ENCODE data around the gene POMT1. TPM values are rescaled to one million over a fixed set of nuclear protein-coding genes. Genes with fewer than 3 reads are reported as not detected.

The POMT1 gene
- total RNA-seq, 2 donors from 2014 or later = 13.7 to 16.4 TPM

DNA sequence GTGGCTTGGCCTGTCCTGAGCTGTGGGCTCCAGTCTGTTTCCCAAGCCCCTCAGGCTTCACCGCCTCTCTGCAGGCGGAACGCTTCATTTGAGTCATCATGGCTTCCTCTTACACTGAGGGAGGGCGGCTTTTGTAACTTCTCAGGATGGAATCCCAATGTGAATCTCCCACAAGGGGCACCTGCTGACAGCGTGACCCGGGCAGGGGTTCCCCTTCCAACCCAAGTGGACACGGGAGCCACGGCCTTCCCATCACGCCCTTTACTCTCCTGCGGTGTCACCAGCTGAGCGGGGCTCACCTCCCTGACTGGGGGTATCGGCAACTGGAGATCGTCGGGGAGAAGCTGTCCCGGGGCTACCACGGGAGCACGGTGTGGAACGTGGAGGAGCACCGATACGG, 15.8 kb downstream of the POMT1 start:
- Histone ChIP-seq H3K4me1 (peaks cover 0 to 17% of the 10 kb centered on the region in 2 donors), H3K27ac (peak overlapping the region in 1 of 2 donors; percentile 64), H3K27me3 (no peaks in the 10 kb centered on the region), H3K4me3 (no peak overlapping the region), H3K9me3 (no peaks in the 10 kb centered on the region), H3K36me3 (peaks cover 77% of the 10 kb centered on the region)
- TF ChIP-seq, protein P1, sequence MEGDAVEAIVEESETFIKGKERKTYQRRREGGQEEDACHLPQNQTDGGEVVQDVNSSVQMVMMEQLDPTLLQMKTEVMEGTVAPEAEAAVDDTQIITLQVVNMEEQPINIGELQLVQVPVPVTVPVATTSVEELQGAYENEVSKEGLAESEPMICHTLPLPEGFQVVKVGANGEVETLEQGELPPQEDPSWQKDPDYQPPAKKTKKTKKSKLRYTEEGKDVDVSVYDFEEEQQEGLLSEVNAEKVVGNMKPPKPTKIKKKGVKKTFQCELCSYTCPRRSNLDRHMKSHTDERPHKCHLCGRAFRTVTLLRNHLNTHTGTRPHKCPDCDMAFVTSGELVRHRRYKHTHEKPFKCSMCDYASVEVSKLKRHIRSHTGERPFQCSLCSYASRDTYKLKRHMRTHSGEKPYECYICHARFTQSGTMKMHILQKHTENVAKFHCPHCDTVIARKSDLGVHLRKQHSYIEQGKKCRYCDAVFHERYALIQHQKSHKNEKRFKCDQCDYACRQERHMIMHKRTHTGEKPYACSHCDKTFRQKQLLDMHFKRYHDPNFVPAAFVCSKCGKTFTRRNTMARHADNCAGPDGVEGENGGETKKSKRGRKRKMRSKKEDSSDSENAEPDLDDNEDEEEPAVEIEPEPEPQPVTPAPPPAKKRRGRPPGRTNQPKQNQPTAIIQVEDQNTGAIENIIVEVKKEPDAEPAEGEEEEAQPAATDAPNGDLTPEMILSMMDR (IDR thresholded peaks at IDR 0.05) = no peak
- no peak for DNase-seq (ENCODE audit: low spot score)

DNA sequence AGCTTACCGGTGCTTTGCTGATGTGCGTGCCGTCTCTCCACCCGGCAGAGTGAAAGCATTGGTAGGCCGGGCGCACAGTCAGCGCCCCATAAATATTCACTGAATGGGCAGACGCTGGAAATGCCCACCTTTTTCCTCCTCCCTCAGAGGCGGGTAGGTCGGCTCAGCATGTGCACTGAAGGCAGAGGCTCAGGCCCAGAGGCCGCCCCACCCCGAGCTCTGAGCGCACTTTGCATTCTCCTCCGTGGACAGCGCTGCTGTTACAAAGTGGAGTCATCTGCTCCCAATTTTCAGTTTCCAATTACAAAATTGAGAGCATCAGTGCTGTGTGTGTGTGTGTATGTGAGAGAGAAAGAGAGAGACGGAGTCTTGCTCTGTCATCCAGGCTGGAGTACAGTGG, 17.8 kb downstream of the POMT1 start:
- Histone ChIP-seq H3K36me3 (peaks cover 81% of the 10 kb centered on the region), H3K4me3 (no peak overlapping the region)

DNA sequence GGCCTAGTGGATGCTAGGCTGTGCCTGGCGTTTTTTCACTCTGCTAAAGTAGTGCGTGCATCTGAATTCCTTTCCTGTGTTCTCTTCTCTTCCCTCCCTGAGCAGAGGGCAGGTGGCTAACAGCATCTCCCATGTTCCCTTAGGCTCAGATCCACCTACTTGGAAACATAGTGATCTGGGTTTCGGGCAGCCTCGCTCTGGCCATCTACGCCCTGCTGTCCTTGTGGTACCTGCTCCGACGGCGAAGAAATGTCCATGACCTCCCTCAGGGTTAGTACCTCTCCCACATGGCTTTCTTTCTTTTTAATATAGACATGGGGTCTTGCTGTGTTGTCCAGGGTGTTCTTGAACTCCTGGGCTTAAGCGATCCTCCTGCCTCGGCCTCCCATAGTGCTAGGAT, 18.5 kb downstream of the POMT1 start:
- H3K36me3 ChIP-seq = peaks cover 83% of the 10 kb centered on the region
- H3K27me3 ChIP-seq = no peaks in the 10 kb centered on the region
- no peaks in the 10 kb centered on the region for H3K9me3 ChIP-seq
- no peak for DNase-seq (ENCODE audit: low spot score)
- H3K4me1 ChIP-seq = peaks cover 0 to 21% of the 10 kb centered on the region in 2 donors
- H3K27ac ChIP-seq = no peak overlapping the region
- no peak overlapping the region for H3K4me3 ChIP-seq
- TF ChIP-seq, protein P1 (IDR thresholded peaks at IDR 0.05) = no peak

More for the DNA sequence above, 17.8 kb downstream of the POMT1 start:
- no peak for DNase-seq (ENCODE audit: low spot score)
- Histone ChIP-seq H3K27me3 (no peaks in the 10 kb centered on the region), H3K4me1 (peaks cover 0 to 17% of the 10 kb centered on the region in 2 donors), H3K9me3 (no peaks in the 10 kb centered on the region), H3K27ac (no peak overlapping the region)
- TF ChIP-seq, protein P1 (IDR thresholded peaks at IDR 0.05) = no peak

DNA sequence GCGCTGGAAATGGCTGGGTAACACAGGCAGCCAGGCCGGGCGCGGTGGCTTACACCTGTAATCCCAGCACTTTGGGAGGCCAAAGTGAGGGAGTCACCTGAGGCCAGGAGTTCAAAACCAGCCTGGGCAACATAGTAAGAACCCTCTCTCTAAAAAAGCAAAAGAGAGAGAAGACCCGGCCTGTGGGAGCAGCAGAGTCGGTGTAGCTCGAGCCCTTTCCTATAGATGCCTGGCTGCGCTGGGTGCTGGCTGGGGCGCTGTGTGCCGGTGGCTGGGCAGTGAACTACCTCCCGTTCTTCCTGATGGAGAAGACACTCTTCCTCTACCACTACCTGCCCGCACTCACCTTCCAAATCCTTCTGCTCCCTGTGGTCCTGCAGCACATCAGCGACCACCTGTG, 19.1 kb downstream of the POMT1 start:
- peaks cover 0 to 21% of the 10 kb centered on the region in 2 donors for H3K4me1 ChIP-seq
- H3K9me3 ChIP-seq = no peaks in the 10 kb centered on the region
- DNase-seq (ENCODE audit: low spot score) = no peak
- no peak overlapping the region for H3K27ac ChIP-seq
- peaks cover 81% of the 10 kb centered on the region for H3K36me3 ChIP-seq
- no peak overlapping the region for H3K4me3 ChIP-seq
- TF ChIP-seq, protein P1 (IDR thresholded peaks at IDR 0.05) = no peak
- H3K27me3 ChIP-seq = no peaks in the 10 kb centered on the region

DNA sequence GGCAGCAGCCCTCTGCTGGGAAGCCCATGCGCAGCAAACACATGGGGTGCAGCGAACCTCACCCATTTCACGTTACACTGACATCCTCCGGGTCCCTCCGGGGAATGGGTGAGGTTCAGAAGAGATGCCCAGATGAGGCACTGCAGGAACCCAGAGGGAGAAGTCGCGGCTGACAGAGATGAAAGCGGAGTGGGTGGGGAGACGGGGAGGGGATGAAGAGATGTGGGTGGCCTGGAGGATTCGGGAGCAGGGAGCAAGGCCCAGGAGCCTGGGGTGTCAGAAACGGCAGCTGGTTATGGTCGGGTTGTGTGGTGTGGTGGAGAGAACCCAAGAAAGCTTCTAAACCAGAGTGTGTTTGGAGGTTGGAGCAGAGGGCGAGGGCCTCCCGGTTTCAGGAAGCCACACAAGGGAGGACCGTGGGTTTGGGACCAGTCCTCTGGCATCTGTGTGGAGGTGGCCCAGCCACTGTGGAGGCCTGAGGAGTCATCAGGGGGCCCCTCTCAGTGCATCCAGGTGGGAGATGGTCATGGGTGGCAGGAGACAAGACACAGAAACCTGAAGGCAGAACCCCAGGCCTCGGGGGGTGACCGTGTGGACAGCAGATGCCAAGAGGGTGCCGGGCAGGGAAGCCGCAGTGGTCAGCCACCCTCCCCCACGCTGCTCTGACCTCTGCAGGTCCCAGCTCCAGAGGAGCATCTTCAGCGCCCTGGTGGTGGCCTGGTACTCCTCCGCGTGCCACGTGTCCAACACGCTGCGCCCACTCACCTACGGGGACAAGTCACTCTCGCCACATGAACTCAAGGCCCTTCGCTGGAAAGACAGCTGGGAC, 19.8 kb downstream of the POMT1 start:
- Histone ChIP-seq H3K27ac (no peak overlapping the region), H3K4me3 (no peak overlapping the region), H3K9me3 (no peaks in the 10 kb centered on the region), H3K36me3 (peaks cover 87% of the 10 kb centered on the region), H3K4me1 (peaks cover 0 to 15% of the 10 kb centered on the region in 2 donors), H3K27me3 (no peaks in the 10 kb centered on the region)
- TF ChIP-seq, protein P1 (IDR thresholded peaks at IDR 0.05) = no peak
- DNase-seq (ENCODE audit: low spot score) = no peak

DNA sequence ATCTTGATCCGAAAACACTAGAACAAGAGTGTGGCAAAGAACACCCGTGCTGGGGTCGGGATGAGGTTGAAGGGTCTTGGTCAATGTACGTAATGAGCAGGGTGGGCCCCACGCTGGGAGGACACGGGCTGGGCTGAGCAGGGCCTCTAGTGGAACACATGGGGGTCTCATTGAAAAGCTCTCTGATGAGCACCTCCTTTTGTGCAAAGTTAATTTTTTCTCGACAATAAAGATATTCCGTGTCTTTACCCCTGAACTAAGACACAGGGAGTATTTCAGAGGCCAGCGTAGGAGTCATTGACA, 20.3 kb downstream of the POMT1 start:
- TF ChIP-seq, protein P1 (IDR thresholded peaks at IDR 0.05) = no peak
- Histone ChIP-seq H3K9me3 (no peaks in the 10 kb centered on the region), H3K27me3 (no peaks in the 10 kb centered on the region), H3K36me3 (peaks cover 93% of the 10 kb centered on the region), H3K4me1 (peaks cover 0 to 9% of the 10 kb centered on the region in 2 donors), H3K27ac (no peak overlapping the region), H3K4me3 (no peak overlapping the region)
- DNase-seq (ENCODE audit: low spot score) = no peak

Measured in right atrium auricular region (tissue), 2 donors.